ENCODE data around the gene RAP1GDS1. TPM values are rescaled to one million over a fixed set of nuclear protein-coding genes. Genes with fewer than 3 reads are reported as not detected.
"Not testable (repeated sequence)": the region's sequence is repeated elsewhere in the genome, so short reads cannot be mapped to it uniquely, and the experiment has no call there.

RAP1GDS1 gene
- total RNA-seq, 1 donor from 2014 or later, result 11.1 TPM

DNA sequence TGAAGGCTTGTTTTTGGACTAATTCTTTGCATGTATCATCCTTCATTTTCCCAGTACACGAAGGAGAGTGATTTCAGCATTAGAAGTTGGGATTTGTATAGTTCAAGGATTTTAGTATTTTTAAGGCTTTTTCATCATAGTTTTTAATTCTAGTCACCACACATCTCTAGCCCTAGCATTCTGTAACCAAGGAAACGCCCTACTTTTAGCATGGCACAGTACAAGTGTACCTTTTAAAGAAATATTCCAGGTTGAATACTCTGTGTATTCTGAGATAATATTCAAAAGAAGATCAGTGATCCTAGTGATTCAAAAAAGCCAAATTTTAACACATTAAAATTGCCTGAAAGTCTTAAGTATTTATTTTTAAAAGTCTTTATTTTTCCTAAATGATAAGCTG is 150.5 kb downstream of the RAP1GDS1 start:
- intact Hi-C loops (cut with micrococcal nuclease), result no loop called here
- Histone ChIP-seq H3K27me3 (ENCODE audit: low read depth) (no peaks in the 10 kb centered on the region), H3K4me3 (no peak overlapping the region), H3K36me3 (peaks cover 50% of the 10 kb centered on the region), H3K9me3 (replicated peaks) (peaks cover 16% of the 10 kb centered on the region), H3K27ac (replicated peaks) (no peak overlapping the region), H3K4me1 (no peaks in the 10 kb centered on the region)
- TF ChIP-seq CTCF (IDR thresholded peaks at IDR 0.05; ENCODE audit: borderline replicate concordance), result no peak
- no peak for DNase-seq

GRCh38 chr4:98416844-98417243 is 155.7 kb downstream of the RAP1GDS1 start:
- H3K36me3 ChIP-seq, result peaks cover 56% of the 10 kb centered on the region
- H3K4me3 ChIP-seq, result no peak overlapping the region
- no peak for TF ChIP-seq CTCF (IDR thresholded peaks at IDR 0.05; ENCODE audit: borderline replicate concordance)
- H3K4me1 ChIP-seq, result no peaks in the 10 kb centered on the region
- H3K27me3 ChIP-seq (ENCODE audit: low read depth), result no peaks in the 10 kb centered on the region
- H3K9me3 ChIP-seq (replicated peaks), result peaks cover 13% of the 10 kb centered on the region
- H3K27ac ChIP-seq (replicated peaks), result no peak overlapping the region
- intact Hi-C loops (cut with micrococcal nuclease), result no loop called here
- DNase-seq, result no peak

DNA sequence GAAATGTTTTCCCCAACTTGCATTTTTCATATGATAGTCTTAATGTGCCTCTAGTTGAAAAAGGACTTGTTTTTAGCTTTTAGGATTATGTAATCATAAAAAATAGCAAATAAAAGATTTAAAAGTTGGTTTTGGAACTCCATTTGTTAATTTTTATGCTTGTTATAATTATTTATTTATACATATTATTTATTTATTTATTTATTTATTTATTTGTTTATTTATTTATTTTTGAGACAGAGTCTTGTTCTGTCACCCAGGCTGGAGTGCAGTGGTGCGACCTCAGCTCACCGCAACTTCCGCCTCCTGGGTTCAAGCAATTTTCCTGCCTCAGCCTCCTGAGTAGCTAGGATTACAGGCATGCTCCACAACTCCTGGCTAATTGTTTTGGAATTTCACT is 159.0 kb downstream of the RAP1GDS1 start:
- intact Hi-C loops (cut with micrococcal nuclease); H3K4me1 ChIP-seq; H3K9me3 ChIP-seq (replicated peaks); H3K27me3 ChIP-seq (ENCODE audit: low read depth); H3K27ac ChIP-seq (replicated peaks); H3K4me3 ChIP-seq; DNase-seq: not testable (repeated sequence)
- peaks cover 72% of the 10 kb centered on the region for H3K36me3 ChIP-seq

- no peak for TF ChIP-seq CTCF (IDR thresholded peaks at IDR 0.05; ENCODE audit: borderline replicate concordance)
- intact Hi-C loops (cut with micrococcal nuclease), result no loop called here
- H3K4me1 ChIP-seq, result no peaks in the 10 kb centered on the region
- no peak overlapping the region for H3K27ac ChIP-seq (replicated peaks)
- no peak overlapping the region for H3K4me3 ChIP-seq
- H3K27me3 ChIP-seq (ENCODE audit: low read depth), result no peaks in the 10 kb centered on the region
- H3K9me3 ChIP-seq (replicated peaks), result no peaks in the 10 kb centered on the region
- peaks cover 76% of the 10 kb centered on the region for H3K36me3 ChIP-seq
- no peak for DNase-seq
These were observed 159.9 kb downstream of the RAP1GDS1 start for GRCh38 chr4:98421111-98421510.

DNA sequence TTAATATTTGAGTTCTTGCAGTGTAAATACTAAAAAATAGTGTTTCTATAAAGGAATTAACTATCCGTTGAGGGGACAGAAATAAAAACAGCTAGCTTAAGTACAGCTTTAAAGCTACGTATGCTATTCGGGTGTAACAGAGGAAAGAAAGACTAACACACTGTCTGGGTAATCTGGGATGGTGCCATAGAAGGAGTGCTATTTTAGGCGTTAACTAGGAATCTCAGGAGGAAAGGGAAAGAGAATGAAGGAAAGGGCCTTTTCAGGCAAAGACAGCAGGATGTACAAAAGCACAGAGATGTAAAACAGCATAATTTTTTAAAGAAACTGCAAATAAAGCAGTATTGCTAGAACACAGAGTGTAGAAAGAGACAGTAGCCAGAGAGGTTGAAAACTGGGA is 161.8 kb downstream of the RAP1GDS1 start:
- H3K4me1 ChIP-seq, result no peaks in the 10 kb centered on the region
- no peaks in the 10 kb centered on the region for H3K9me3 ChIP-seq (replicated peaks)
- TF ChIP-seq CTCF (IDR thresholded peaks at IDR 0.05; ENCODE audit: borderline replicate concordance), result no peak
- H3K36me3 ChIP-seq, result peaks cover 61% of the 10 kb centered on the region
- no peak for DNase-seq
- intact Hi-C loops (cut with micrococcal nuclease), result no loop called here
- H3K4me3 ChIP-seq, result no peak overlapping the region
- no peak overlapping the region for H3K27ac ChIP-seq (replicated peaks)
- no peaks in the 10 kb centered on the region for H3K27me3 ChIP-seq (ENCODE audit: low read depth)

DNA sequence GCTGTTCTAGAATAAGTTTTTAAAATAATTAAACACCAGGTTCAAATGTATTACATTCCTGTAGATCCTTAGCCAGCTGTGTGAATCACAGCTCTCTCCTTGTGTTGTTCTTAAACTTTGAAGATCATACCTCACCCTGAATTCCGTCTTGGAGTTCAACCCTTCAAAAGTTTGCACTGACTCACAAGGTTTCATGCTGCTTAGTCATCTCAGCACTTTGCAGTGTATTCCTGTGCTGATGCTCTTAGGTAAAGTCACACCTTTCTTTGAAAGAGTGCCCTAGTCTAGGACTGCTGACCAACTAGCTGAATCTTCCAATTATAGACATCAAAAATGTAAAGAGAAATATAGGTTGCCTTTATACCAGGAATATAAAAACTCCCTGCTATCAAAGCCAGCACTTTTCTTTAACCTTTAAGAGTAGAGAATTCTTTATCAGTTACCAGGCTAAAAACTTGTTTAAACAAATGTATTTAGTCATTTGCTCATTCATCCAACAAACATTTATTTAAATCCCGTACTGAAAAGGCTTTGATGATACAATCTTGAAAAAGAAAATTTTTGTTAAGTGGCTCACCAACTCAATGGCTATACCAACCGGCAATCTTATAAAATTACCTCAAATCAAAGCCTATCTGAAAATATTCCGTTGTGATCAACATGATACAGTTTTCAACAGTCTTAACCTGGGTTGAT is 169.7 kb downstream of the RAP1GDS1 start:
- no peak for DNase-seq
- Histone ChIP-seq H3K9me3 (replicated peaks) (no peaks in the 10 kb centered on the region), H3K36me3 (peaks cover 24% of the 10 kb centered on the region), H3K4me3 (no peak overlapping the region), H3K27ac (replicated peaks) (no peak overlapping the region), H3K4me1 (no peaks in the 10 kb centered on the region), H3K27me3 (ENCODE audit: low read depth) (no peaks in the 10 kb centered on the region)
- no peak for TF ChIP-seq CTCF (IDR thresholded peaks at IDR 0.05; ENCODE audit: borderline replicate concordance)
- intact Hi-C loops (cut with micrococcal nuclease), result no loop called here
